Neural cell (in vitro differentiated cells): ENCODE results near the gene SERPINH1. TPM values are rescaled to one million over a fixed set of nuclear protein-coding genes. Genes with fewer than 3 reads are reported as not detected.

ENCODE experiments used
- H2AFZ ChIP-seq: fragments of 200-600, 300-800 bp; sonication (generic), shearing (Covaris generic); 2 replicates; pipeline ENCODE4 v1.6.0; 2014; ENCODE audit warnings: low read depth, mild to moderate bottlenecking, antibody characterized with exemption, low read length, moderate library complexity
- H3F3A ChIP-seq: fragments of 200-600 bp; shearing (Covaris generic); 2 replicates; pipeline ENCODE4 v1.6.1; 2016; ENCODE audit warnings: mild to moderate bottlenecking, moderate library complexity, mixed read lengths, antibody characterized with exemption, low read length; ENCODE audit not compliant: insufficient read depth, poor library complexity, severe bottlenecking
- H3K27ac ChIP-seq: fragments of 200-600, 300-800 bp; sonication (generic), shearing (Covaris generic); 2 replicates; pipeline ENCODE4 v1.5.1; 2014; ENCODE audit warnings: mild to moderate bottlenecking, low read length, moderate library complexity
- H3K27me3 ChIP-seq: fragments of 300-800, 200-600 bp; sonication (generic), shearing (Covaris generic); 2 replicates; pipeline ENCODE4 v1.6.0; 2014; ENCODE audit warnings: mild to moderate bottlenecking, low read depth, low read length, moderate library complexity; ENCODE audit not compliant: insufficient read depth
- H3K36me3 ChIP-seq: fragments of 300-800, 200-600 bp; sonication (generic), shearing (Covaris generic); 2 replicates; pipeline ENCODE4 v1.5.1; 2014; ENCODE audit warnings: mild to moderate bottlenecking, antibody characterized with exemption, low read length, moderate library complexity; ENCODE audit not compliant: insufficient read depth
- H3K4me2 ChIP-seq: fragments of 300-800, 200-600 bp; sonication (generic), shearing (Covaris generic); 2 replicates; pipeline ENCODE4 v1.6.0; 2014; ENCODE audit warnings: mild to moderate bottlenecking, low read length
- H3K4me3 ChIP-seq: fragments of 300-800, 200-600 bp; sonication (generic), shearing (Covaris generic); 2 replicates; pipeline ENCODE4 v1.5.1; 2014; ENCODE audit warnings: mild to moderate bottlenecking, low read length, moderate library complexity
- H3K79me2 ChIP-seq: fragments of 200-600 bp; shearing (Covaris generic); replicated peaks from 2 replicates; pipeline ENCODE4 v1.6.0; 2014; ENCODE audit warnings: mild to moderate bottlenecking, low read length, moderate library complexity; ENCODE audit not compliant: insufficient read depth
- H3K9ac ChIP-seq: fragments of 300-800, 200-600 bp; sonication (generic), shearing (Covaris generic); 2 replicates; pipeline ENCODE4 v1.6.1; 2016; ENCODE audit warnings: mild to moderate bottlenecking, low read length, mixed read lengths
- H3K9me2 ChIP-seq: fragments of 200-600 bp; shearing (Covaris generic); 2 replicates; pipeline ENCODE4 v1.6.1; 2016; ENCODE audit warnings: mild to moderate bottlenecking, low read length, mixed read lengths; ENCODE audit not compliant: insufficient read depth
- H3K9me3 ChIP-seq: fragments of 200-600, 300-800 bp; sonication (generic), shearing (Covaris generic); 2 replicates; pipeline ENCODE4 v1.6.1; 2016; ENCODE audit warnings: mild to moderate bottlenecking, mixed run types, low read length, moderate library complexity, mixed read lengths
- H4K20me1 ChIP-seq: fragments of 200-600 bp; shearing (Covaris generic); 2 replicates; pipeline ENCODE4 v1.6.1; 2016; ENCODE audit warnings: mild to moderate bottlenecking, mixed run types; ENCODE audit not compliant: insufficient read depth
- CTCF ChIP-seq: fragments of 450-650 bp; IDR thresholded peaks from 2 replicates; pipeline ENCODE4 v1.5.1; 2014; ENCODE audit warnings: antibody characterized with exemption, mild to moderate bottlenecking, moderate library complexity; ENCODE audit not compliant: poor library complexity, severe bottlenecking
- EP300 ChIP-seq: fragments of 450-650 bp; conservative IDR thresholded peaks from 2 replicates; pipeline ENCODE4 v1.6.1; 2014; ENCODE audit warnings: antibody characterized with exemption, mild to moderate bottlenecking, moderate library complexity; ENCODE audit not compliant: poor library complexity, severe bottlenecking
- EZH2 ChIP-seq: fragments of 200-600, 300-800 bp; shearing (Covaris generic), sonication (generic); IDR thresholded peaks from 2 replicates; pipeline ENCODE4 v1.6.1; 2014; ENCODE audit warnings: antibody characterized with exemption, low read length, borderline replicate concordance, mild to moderate bottlenecking; ENCODE audit not compliant: insufficient read depth, poor library complexity, severe bottlenecking
- MXI1 ChIP-seq: fragments of 450-650 bp; conservative IDR thresholded peaks from 2 replicates; pipeline ENCODE4 v1.6.1; 2014; ENCODE audit warnings: antibody characterized with exemption, mild to moderate bottlenecking; ENCODE audit not compliant: poor library complexity, severe bottlenecking
- POLR2AphosphoS5 ChIP-seq: IDR thresholded peaks from 2 replicates; pipeline ENCODE4 v1.6.1; 2012
- RAD21 ChIP-seq: fragments of 450-650 bp; conservative IDR thresholded peaks from 2 replicates; pipeline ENCODE4 v1.6.1; 2014; ENCODE audit warnings: antibody characterized with exemption, mild to moderate bottlenecking, moderate library complexity
- SMC3 ChIP-seq: fragments of 450-650 bp; conservative IDR thresholded peaks from 2 replicates; pipeline ENCODE4 v1.6.1; 2014; ENCODE audit warnings: antibody characterized with exemption, mild to moderate bottlenecking, moderate library complexity; ENCODE audit not compliant: poor library complexity
- TAF1 ChIP-seq: IDR thresholded peaks from 2 replicates; pipeline ENCODE4 v1.6.1; 2012; ENCODE audit warnings: low read depth
- polyA plus RNA-seq: library from polyadenylated mRNA; depleted of rRNA; stranded (reverse); fragments of >200 nt; gene quantifications from 2 replicates; pipeline ENCODE4 v1.2.3, GENCODE V29; 2014
- TF ChIP-seq, protein P1 (sequence below): IDR thresholded peaks from 2 replicates; pipeline ENCODE4 v1.6.1; 2012; ENCODE audit warnings: borderline replicate concordance

Gene SERPINH1
- polyA plus RNA-seq, 1 donor from 2014 or later: 16.1 TPM

DNA sequence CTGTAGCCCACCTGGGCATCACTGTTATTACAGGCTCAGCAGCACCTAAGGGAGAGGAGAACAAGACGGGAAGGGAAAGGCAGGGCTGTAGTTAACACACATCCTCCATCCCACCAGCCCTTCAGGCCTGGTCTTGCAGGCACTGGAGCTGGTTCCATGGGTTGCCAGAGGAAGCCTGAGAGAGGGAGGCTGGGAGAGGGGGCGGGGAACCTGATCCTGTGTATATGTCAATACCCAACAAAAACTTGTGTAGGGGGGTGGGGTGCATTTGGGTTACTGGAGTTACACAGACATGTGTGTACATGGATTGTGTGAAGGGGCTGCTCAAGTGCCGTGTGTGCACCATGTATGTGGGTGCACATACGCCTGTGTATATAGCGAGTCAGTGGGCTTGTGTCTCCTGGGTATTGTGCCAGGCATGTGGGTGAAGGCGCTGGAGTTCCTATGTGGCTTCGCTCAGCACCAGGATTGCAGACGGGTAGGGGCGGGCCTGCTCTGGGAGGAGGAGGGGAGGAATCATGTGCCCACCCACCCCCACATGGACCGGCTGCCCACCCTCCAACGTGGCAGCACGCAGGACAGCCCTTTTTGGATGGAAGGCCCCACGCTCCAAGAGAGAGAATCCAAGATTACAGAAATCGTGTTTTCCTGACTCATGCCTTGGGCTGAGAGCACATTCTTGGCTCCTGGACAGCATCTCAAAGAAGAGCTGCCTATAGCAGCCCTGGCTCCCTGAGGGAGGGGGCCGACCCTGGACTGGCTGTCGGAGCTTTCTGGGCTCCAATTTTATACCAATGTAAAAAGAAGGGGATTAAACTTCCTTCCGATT, 4.2 kb upstream of the SERPINH1 start:
- no peak overlapping the region for H3K27ac ChIP-seq
- no peaks in the 10 kb centered on the region for H4K20me1 ChIP-seq
- H3K9me2 ChIP-seq: no peaks in the 10 kb centered on the region
- H3K4me2 ChIP-seq: no peak overlapping the region
- H3K27me3 ChIP-seq: no peaks in the 10 kb centered on the region
- H3F3A ChIP-seq: no peaks in the 10 kb centered on the region
- H3K36me3 ChIP-seq: no peaks in the 10 kb centered on the region
- no peak overlapping the region for H2AFZ ChIP-seq
- TF ChIP-seq CTCF (no peak), TAF1 (no peak), EP300 (no peak), SMC3 (no peak), POLR2AphosphoS5 (no peak), RAD21 (no peak), EZH2 (no peak), MXI1 (no peak)
- TF ChIP-seq, protein P1, sequence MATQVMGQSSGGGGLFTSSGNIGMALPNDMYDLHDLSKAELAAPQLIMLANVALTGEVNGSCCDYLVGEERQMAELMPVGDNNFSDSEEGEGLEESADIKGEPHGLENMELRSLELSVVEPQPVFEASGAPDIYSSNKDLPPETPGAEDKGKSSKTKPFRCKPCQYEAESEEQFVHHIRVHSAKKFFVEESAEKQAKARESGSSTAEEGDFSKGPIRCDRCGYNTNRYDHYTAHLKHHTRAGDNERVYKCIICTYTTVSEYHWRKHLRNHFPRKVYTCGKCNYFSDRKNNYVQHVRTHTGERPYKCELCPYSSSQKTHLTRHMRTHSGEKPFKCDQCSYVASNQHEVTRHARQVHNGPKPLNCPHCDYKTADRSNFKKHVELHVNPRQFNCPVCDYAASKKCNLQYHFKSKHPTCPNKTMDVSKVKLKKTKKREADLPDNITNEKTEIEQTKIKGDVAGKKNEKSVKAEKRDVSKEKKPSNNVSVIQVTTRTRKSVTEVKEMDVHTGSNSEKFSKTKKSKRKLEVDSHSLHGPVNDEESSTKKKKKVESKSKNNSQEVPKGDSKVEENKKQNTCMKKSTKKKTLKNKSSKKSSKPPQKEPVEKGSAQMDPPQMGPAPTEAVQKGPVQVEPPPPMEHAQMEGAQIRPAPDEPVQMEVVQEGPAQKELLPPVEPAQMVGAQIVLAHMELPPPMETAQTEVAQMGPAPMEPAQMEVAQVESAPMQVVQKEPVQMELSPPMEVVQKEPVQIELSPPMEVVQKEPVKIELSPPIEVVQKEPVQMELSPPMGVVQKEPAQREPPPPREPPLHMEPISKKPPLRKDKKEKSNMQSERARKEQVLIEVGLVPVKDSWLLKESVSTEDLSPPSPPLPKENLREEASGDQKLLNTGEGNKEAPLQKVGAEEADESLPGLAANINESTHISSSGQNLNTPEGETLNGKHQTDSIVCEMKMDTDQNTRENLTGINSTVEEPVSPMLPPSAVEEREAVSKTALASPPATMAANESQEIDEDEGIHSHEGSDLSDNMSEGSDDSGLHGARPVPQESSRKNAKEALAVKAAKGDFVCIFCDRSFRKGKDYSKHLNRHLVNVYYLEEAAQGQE: no peak
- no peak overlapping the region for H3K4me3 ChIP-seq
- H3K9me3 ChIP-seq: no peaks in the 10 kb centered on the region
- H3K79me2 ChIP-seq: no peaks in the 10 kb centered on the region
- no peak overlapping the region for H3K9ac ChIP-seq

- no peaks in the 10 kb centered on the region for H3K79me2 ChIP-seq
- TF ChIP-seq, protein P1: no peak
- no peaks in the 10 kb centered on the region for H3K36me3 ChIP-seq
- H3K9me2 ChIP-seq: no peaks in the 10 kb centered on the region
- no peaks in the 10 kb centered on the region for H3K9me3 ChIP-seq
- H2AFZ ChIP-seq: no peak overlapping the region
- no peak overlapping the region for H3K9ac ChIP-seq
- H4K20me1 ChIP-seq: no peaks in the 10 kb centered on the region
- no peak overlapping the region for H3K4me3 ChIP-seq
- no peaks in the 10 kb centered on the region for H3K27me3 ChIP-seq
- no peak overlapping the region for H3K27ac ChIP-seq
- no peak overlapping the region for H3K4me2 ChIP-seq
- H3F3A ChIP-seq: no peaks in the 10 kb centered on the region
Measured at GRCh38 chr11:75558939-75559843, 2.9 kb upstream of the SERPINH1 start.
